HL-60/S4 treated with phorbol 12-myristate 13-acetate at 8.2 ng/mL for 4 days and 3 days (cell line): ENCODE measurements around the gene TNIP1.

Source experiments
- in situ Hi-C: fragments of 300-500 bp; cut with MboI; formaldehyde crosslinking; loops from 2 replicates; pipeline ENCODE4 v1.15.0; 2022; ENCODE audit warnings: low sequenced_read_pairs

TNIP1 gene

GRCh38 chr5:151025250-151025606, 55.6 kb downstream of the TNIP1 start:
- in situ Hi-C loops = no loop called here

- in situ Hi-C loops = no loop called here
Observed at GRCh38 chr5:151024440-151025249, 56.2 kb downstream of the TNIP1 start.

GRCh38 chr5:151023651-151024050, 57.2 kb downstream of the TNIP1 start:
- in situ Hi-C loops = no loop called here

- in situ Hi-C loops = no loop called here
Observed at GRCh38 chr5:151023047-151023615, 57.7 kb downstream of the TNIP1 start.

- in situ Hi-C loops = no loop called here
Observed at GRCh38 chr5:151022511-151023018, 58.3 kb downstream of the TNIP1 start.

GRCh38 chr5:151021746-151022145, 59.1 kb downstream of the TNIP1 start:
- in situ Hi-C loops = no loop called here

GRCh38 chr5:151020304-151021110, 60.3 kb downstream of the TNIP1 start, which contains the start of gene GPX3:
TSS of gene GPX3 (plus strand) at chr5:151020591. CDS start at chr5:151020655, 64 bp downstream.
- in situ Hi-C loops = no loop called here

- in situ Hi-C loops = no loop called here
Observed at GRCh38 chr5:151019331-151019730, 61.5 kb downstream of the TNIP1 start.

GRCh38 chr5:151018846-151019245, 62.0 kb downstream of the TNIP1 start:
- in situ Hi-C loops = no loop called here

- in situ Hi-C loops = no loop called here
Observed at GRCh38 chr5:151017897-151018296, 62.9 kb downstream of the TNIP1 start.

GRCh38 chr5:151016700-151017099, 64.1 kb downstream of the TNIP1 start:
- in situ Hi-C loops = no loop called here

- in situ Hi-C loops = no loop called here
Observed at GRCh38 chr5:151015974-151016587, 64.8 kb downstream of the TNIP1 start.

- in situ Hi-C loops = no loop called here
Observed at GRCh38 chr5:151014680-151015343, 66.0 kb downstream of the TNIP1 start.

GRCh38 chr5:151012862-151013261, 68.0 kb downstream of the TNIP1 start:
- in situ Hi-C loops = no loop called here

- in situ Hi-C loops = no loop called here
Observed at GRCh38 chr5:151008906-151009305, 71.9 kb downstream of the TNIP1 start.

GRCh38 chr5:151008210-151008491, 72.7 kb downstream of the TNIP1 start:
- in situ Hi-C loops = no loop called here

- in situ Hi-C loops = no loop called here
Observed at GRCh38 chr5:151007430-151008209, 73.2 kb downstream of the TNIP1 start.

- in situ Hi-C loops = no loop called here
Observed at GRCh38 chr5:151006704-151007334, 74.0 kb downstream of the TNIP1 start.

- in situ Hi-C loops = no loop called here
Observed at GRCh38 chr5:151005950-151006576, 74.8 kb downstream of the TNIP1 start.
